Measurements from ENCODE around the gene FBXL20.

FBXL20 gene

GRCh38 chr17:39325528-39326240 is 75.7 kb downstream of the FBXL20 start:
- Histone ChIP-seq H3K79me2 (ENCODE audit: insufficient read depth, low read depth) (no peaks in the 10 kb centered on the region), H3K36me3 (ENCODE audit: insufficient read depth) (no peaks in the 10 kb centered on the region), H3K27ac (no peak overlapping the region), H4K20me1 (ENCODE audit: insufficient read depth) (no peaks in the 10 kb centered on the region), H3K4me2 (no peak overlapping the region), H3K4me3 (IDR thresholded peaks at IDR 0.05; ENCODE audit: insufficient read depth, low read depth, low read length) (no peak overlapping the region), H2AFZ (ENCODE audit: low read depth) (no peak overlapping the region), H3K9ac (no peak overlapping the region), H3K27me3 (ENCODE audit: insufficient read depth, low read depth) (no peaks in the 10 kb centered on the region), H3K4me1 (ENCODE audit: low read depth, poor library complexity, severe bottlenecking) (no peaks in the 10 kb centered on the region)
- TF ChIP-seq, protein P1, sequence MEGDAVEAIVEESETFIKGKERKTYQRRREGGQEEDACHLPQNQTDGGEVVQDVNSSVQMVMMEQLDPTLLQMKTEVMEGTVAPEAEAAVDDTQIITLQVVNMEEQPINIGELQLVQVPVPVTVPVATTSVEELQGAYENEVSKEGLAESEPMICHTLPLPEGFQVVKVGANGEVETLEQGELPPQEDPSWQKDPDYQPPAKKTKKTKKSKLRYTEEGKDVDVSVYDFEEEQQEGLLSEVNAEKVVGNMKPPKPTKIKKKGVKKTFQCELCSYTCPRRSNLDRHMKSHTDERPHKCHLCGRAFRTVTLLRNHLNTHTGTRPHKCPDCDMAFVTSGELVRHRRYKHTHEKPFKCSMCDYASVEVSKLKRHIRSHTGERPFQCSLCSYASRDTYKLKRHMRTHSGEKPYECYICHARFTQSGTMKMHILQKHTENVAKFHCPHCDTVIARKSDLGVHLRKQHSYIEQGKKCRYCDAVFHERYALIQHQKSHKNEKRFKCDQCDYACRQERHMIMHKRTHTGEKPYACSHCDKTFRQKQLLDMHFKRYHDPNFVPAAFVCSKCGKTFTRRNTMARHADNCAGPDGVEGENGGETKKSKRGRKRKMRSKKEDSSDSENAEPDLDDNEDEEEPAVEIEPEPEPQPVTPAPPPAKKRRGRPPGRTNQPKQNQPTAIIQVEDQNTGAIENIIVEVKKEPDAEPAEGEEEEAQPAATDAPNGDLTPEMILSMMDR (conservative IDR thresholded peaks at IDR 0.05; ENCODE audit: low read depth, low read length): no peak

- no peak overlapping the region for H2AFZ ChIP-seq (ENCODE audit: low read depth)
- TF ChIP-seq, protein P1 (conservative IDR thresholded peaks at IDR 0.05; ENCODE audit: low read depth, low read length): no peak
- no peak overlapping the region for H3K27ac ChIP-seq
Measured at GRCh38 chr17:39318636-39319035, 82.8 kb downstream of the FBXL20 start.

DNA sequence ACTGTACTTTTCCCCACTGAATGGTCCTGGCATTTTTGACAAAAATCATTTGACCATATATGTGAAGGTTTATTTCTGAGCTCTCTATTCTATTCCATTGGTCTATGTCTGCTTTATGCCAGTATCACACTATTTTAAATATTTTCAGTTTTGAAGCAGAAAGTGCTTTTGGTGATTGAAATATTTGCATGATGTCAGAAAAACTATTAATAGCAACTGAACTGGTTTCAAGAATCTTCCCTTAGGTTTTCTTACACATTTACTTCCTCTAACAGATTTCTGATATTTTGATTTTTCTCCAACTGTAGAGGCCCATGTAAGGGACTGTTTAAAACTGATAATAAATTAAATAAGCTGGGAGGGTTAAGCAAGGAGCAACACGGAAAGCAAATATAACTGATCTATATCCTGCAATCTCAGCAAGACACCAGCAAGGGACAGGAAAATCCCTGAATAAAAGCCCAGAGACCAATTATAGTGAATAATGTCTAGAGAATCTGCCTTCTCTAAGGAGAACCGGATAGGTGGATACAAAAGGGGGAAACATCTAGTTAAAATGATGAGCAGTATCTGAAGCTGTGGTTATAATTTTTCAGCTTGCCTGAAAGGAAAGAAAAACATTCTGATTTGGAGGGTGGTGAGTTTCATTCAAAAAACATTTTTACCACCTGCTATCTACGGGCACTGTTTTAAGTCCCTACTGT is 94.8 kb downstream of the FBXL20 start:
- H3K4me1 ChIP-seq (ENCODE audit: low read depth, poor library complexity, severe bottlenecking): peaks cover 35% of the 10 kb centered on the region
- H4K20me1 ChIP-seq (ENCODE audit: insufficient read depth): no peaks in the 10 kb centered on the region
- no peaks in the 10 kb centered on the region for H3K36me3 ChIP-seq (ENCODE audit: insufficient read depth)
- no peaks in the 10 kb centered on the region for H3K27me3 ChIP-seq (ENCODE audit: insufficient read depth, low read depth)
- H2AFZ ChIP-seq (ENCODE audit: low read depth): peak overlapping the region; percentile 65; the same call in 1 of the 2 replicates
- peak overlapping the region; percentile 91 for H3K4me2 ChIP-seq
- no peaks in the 10 kb centered on the region for H3K79me2 ChIP-seq (ENCODE audit: insufficient read depth, low read depth)
- TF ChIP-seq, protein P1 (conservative IDR thresholded peaks at IDR 0.05; ENCODE audit: low read depth, low read length): no peak
- H3K27ac ChIP-seq: peak overlapping the region; percentile 69
- H3K9ac ChIP-seq: peak overlapping the region; percentile 50
- H3K4me3 ChIP-seq (IDR thresholded peaks at IDR 0.05; ENCODE audit: insufficient read depth, low read depth, low read length): no peak overlapping the region

More at GRCh38 chr17:39318636-39319035, 82.8 kb downstream of the FBXL20 start:
- Histone ChIP-seq H3K27me3 (ENCODE audit: insufficient read depth, low read depth) (no peaks in the 10 kb centered on the region), H3K4me3 (IDR thresholded peaks at IDR 0.05; ENCODE audit: insufficient read depth, low read depth, low read length) (no peak overlapping the region), H4K20me1 (ENCODE audit: insufficient read depth) (no peaks in the 10 kb centered on the region), H3K36me3 (ENCODE audit: insufficient read depth) (no peaks in the 10 kb centered on the region), H3K4me2 (no peak overlapping the region), H3K4me1 (ENCODE audit: low read depth, poor library complexity, severe bottlenecking) (no peaks in the 10 kb centered on the region), H3K79me2 (ENCODE audit: insufficient read depth, low read depth) (no peaks in the 10 kb centered on the region), H3K9ac (no peak overlapping the region)

DNA sequence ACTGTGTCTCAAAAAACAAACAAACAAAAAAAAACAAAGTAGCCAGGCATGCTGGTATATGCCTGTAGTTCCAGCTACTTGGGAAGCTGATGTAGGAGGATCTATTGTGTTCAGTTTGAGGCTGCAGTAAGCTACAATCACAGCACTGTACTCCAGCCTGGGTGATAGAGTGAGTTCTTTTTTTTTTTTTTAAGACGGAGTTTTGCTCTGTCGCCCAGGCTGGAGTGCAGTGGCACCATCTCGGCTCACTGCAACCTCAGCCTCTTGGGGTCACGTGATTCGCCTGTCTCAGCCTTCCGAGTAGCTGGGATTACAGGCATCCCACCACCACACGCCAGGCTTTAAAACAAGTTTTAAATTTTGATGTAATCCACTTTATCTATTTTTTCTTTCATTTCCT is 95.4 kb downstream of the FBXL20 start:
- Histone ChIP-seq H3K9ac (peak overlapping the region; percentile 50; the same call in 1 of the 2 replicates), H3K4me2 (peak overlapping the region; percentile 91), H3K27ac (peak overlapping the region; percentile 69; the same call in 1 of the 2 replicates), H3K4me3 (IDR thresholded peaks at IDR 0.05; ENCODE audit: insufficient read depth, low read depth, low read length) (no peak overlapping the region), H4K20me1 (ENCODE audit: insufficient read depth) (no peaks in the 10 kb centered on the region), H3K27me3 (ENCODE audit: insufficient read depth, low read depth) (no peaks in the 10 kb centered on the region), H3K36me3 (ENCODE audit: insufficient read depth) (no peaks in the 10 kb centered on the region), H2AFZ (ENCODE audit: low read depth) (peak overlapping the region; percentile 65; the same call in 1 of the 2 replicates), H3K79me2 (ENCODE audit: insufficient read depth, low read depth) (no peaks in the 10 kb centered on the region), H3K4me1 (ENCODE audit: low read depth, poor library complexity, severe bottlenecking) (peaks cover 35% of the 10 kb centered on the region)
- TF ChIP-seq, protein P1 (conservative IDR thresholded peaks at IDR 0.05; ENCODE audit: low read depth, low read length): no peak
